Renal cortical epithelial cell (primary cell): ENCODE results near the gene CPXM1. TPM values are rescaled to one million over a fixed set of nuclear protein-coding genes. Genes with fewer than 3 reads are reported as not detected.
"Not testable (repeated sequence)": the region's sequence is repeated elsewhere in the genome, so short reads cannot be mapped to it uniquely, and the experiment has no call there.

Source experiments
- DNase-seq: peaks from one replicate; pipeline ENCODE4 v3.0.0-alpha.2; 2011; ENCODE audit warnings: low read depth
- total RNA-seq: library from RNA; depleted of rRNA; stranded (reverse); fragments of >200 nt; gene quantifications from 2 replicates; pipeline ENCODE4 v1.2.3, GENCODE V29; 2014

CPXM1 gene
- total RNA-seq, 1 donor from 2014 or later = 0.20 TPM

DNA sequence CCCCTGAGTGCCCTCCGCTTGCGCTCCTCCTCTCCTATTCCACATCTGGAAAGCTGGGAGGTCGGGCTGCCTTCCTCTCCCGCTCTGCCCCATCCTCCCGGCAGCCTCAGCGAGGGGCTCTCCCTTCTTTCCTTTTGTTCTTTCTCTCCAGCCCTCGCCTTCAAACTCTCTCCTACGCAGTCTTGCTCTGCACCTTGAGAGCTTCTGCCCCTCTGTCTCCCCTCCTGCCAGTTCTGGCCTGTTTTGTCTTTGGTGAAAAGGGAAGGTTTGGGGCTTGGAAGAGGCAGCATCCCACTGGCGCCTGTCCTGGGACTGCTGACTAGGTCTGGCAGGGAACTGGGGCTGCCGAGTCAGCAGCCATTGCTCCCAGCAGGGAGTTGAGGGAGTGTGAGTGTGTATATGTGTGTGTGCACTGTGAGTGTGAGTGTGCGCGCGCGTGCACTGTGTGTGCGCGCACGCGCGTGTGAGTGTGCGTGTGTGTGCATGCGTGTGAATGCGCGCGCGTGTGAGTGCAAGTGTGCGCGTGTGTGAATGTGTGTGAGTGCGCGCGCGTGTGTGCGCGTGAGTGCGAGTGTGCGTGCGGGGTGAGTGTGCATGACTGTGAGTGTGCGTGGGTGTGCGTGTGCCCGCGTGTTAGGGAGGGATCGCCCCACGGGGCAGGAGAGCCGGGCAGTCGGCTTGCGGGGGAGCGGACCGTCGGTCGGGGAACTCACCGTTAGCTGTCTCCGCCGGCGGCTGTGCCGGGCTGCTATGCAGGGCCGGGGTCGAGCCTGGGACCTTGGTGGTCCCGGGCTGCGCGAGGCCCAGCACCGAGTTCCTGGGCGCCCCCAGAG, 523 bp downstream of the CPXM1 start:
- no peak for DNase-seq

DNA sequence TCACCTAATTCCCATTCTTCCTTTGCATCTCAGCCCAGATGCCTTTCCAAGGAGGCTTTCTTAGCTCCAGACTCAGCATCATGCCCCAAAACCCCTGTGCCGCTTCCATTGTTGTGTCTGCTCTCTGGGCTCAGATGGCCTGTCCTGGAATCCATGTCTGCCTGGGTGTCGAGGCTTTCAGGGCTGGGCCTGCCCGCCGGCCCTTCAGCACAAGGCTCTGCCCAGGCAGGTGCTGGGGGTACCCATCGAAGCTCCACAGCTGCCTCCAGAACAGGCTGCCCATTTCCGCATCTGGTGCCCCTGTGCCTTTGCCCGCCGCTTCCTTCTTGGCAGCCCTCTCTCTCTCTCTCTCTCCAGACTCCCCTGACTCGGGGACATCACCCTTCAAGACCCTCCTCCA, 1.2 kb downstream of the CPXM1 start:
- no peak for DNase-seq

DNA sequence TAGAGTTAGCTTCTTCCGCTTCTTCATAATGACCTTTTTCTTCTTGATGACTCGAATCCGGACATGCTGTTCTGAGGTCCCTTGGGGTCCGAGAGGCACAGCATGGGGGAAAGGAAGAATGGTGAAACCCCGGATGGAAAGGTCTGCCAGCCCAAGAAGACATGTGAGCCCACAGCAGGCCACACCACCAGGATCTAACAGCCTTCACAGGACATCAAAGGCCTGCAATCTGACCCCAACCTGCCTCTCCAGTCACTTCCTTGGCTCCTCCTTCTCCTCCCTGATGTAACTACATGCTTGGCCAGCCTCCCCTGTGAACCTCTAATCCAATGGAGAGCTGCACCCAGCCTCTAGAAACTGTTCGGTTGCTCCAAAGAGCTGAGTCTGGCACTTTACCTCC, 1.6 kb downstream of the CPXM1 start:
- DNase-seq = no peak

DNA sequence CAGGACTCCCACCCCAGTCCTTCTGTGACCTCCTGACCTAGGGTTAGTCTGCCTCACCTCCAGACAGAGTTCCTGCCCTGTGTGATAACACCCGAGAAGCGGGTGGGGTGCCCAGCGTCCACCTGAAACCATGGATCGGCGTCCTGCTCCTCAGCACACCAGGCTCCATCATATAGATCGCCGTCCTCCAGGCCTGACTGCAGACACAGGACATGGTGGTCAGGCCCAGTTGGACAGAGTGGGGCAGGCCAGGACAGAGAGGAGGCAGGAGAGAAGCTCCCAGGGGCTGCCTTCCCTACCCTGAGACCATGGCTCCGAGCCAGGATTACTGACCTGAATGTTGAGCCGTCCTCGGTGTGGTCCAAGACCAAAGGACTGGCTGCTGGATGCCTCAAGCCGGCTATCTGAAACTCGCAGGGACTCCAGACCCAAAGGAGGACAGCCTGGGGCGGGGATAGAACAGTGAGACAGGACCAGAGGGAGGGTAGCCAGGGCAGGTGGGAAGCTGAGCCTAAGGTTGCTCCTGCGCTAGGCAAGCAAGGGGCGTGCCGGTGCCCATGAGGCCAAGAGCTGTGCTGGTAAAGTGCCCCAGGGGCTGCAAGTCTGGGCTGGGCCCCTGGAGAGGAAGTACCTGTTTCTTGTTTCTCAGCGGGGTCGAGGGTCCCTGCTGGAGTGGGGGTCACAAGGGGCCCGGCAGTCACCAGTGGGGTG, 2.2 kb downstream of the CPXM1 start:
- no peak for DNase-seq

DNA sequence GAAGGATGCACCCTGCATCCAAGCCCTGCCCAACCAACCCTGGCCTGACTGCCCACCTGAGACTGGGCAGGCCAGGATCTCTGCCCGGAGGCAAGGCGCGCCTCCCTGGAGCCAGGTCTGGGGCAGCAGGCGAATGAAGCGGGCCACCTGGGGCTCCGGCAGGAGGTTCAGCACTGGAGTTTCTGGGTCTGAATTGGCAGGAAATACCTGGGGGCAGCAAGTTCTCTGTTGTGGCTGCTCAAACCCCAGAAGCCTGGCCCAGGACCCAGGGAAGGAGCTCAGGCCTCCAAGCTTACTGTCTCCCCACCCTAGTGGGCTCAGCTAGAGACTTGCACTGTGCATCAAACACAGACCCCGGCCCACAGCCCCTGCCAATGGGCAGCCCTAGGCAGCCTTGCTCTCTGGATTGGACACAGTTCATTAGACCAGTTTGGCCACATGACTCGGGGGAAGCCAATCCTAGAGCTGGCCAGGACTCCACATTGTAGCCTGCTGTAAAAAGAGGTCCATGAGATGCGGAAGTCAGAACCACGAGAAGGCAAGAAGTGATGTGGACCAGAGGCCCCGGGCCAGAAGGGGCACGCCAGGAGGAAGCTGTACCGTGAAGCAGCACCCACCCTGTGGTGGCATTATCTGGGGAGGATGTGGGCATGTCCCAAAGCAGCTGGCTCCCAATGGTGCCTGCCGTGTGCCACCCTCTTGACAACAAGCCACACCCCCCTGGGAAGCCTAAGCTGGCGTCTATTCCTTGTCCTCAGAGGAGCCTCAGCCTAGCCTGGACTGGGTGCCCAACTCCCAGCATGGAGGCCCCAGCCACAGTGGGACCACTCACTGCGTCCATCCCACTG, 3.1 kb downstream of the CPXM1 start:
- DNase-seq = no peak

DNA sequence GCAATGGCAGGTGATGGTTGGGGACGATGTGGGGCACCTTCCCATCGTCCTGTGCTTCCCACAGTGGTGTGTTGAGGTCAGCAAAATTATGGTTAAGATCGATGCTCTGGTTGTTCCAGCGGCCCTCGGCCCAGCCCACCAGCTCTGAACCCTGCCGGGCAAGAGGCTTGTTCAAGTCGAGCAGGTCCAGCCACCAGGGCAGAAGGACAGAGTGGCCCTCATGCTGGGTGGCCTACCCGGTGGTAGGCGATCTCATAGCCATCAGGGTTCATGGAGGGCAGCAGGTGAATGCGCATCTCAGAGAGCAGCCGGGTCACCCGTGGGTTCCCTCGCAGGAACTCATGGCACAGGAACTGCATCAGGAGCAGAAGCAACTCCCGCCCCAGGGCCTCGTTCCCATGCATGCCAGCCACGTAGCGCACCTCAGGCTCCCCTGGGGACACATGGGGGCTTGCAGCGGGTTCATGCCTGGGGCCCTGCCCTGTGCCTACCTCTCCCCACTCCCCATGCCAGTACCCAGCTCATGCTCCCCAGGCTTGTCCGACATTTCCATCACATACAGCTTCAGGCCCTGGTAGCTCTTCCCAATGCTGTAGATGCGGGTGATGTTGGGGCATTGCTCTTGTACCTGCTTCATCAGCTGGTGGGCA, 4.3 kb downstream of the CPXM1 start:
- DNase-seq = no peak

DNA sequence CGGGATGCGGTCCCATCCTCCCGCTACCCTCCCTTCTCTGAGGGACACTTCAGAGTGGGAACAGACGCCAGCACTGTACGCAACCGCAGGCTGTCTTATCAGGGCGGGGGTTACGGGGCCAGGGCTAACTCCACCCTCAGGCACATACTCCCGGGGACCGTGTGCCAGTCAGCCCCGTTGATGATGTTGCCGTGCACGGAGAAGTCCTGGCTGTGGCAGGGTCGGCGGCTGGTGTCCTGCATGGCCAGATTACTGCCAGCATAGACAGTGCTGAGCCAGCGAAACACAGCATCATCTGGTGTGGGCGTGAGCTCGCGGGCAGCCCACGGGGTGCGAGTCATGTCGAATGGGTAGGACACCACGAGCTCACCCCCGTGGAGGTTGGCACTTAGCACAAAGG, 5.0 kb downstream of the CPXM1 start:
- no peak for DNase-seq

DNA sequence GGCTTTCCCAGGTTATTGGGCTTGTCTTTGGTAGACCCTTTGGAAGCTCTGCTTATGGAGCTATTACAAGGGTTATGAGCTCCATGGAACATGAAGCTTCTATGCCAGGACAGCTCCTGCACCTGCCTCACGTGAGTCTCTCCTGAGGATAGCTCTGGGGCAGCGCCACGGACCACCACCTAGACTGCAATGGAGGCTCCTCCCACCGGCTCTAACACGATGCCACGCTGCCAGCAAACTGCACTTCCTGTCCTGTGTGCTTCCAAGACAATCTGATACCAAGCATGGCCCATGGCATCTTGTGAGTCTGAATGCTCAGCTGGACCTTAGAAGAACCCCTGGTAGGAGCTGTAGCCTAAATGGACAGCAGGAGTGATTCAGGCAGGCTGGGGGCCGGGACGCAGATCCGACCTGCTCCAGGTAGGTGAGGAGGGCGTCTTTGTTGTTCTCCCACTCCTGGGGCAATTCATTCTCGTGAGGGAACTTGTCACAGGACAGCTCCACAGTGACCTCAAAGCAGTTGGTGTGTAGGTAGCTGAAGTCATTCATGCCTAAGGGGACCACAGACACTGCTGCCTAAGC, 5.5 kb downstream of the CPXM1 start:
- no peak for DNase-seq

DNA sequence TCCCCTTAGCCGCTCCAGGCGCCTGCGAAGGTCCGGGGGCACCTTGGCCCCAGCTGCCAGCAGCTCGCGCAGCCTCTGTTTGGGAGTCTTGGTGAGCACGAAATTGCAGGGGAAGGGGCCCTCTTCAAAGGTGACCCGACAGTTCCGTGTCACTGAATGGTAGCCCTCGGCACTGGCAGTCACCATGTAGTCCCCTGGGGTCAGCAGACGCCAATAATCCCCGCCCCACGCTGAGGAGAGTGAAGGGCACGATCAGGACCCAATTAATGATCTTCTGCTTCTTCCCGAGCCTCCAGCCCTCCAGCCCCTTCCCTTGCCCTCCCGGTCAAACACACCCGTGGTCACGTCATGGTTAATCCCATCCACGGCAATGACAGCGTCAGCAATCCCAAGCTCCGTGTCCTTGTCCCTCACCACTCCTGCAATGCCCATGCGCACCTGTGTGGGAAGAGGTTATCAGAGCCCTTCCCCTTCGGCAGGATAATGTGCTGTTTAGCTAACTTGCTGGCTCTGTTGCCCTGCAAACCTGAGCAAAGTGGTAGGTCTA, 6.2 kb downstream of the CPXM1 start:
- DNase-seq = no peak

DNA sequence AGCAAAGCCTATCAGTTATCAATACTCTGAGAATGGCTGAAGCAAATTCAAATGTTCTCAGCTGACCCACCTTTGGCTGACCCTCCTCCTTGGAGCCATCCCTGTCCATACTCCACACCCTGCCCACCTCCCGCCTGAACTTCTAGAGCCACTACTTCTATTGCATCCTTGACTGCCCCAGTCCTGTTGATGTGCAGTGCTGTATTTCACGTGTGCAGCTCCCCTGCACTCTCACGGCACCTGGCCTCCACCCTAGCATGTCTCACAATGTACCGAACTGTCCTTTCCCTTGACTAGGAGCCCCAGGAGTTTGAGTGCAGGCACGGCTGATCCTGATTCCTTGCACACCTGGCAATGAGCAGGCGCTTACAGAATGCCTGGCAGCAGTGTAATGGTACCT, 7.0 kb downstream of the CPXM1 start:
- no peak for DNase-seq

DNA sequence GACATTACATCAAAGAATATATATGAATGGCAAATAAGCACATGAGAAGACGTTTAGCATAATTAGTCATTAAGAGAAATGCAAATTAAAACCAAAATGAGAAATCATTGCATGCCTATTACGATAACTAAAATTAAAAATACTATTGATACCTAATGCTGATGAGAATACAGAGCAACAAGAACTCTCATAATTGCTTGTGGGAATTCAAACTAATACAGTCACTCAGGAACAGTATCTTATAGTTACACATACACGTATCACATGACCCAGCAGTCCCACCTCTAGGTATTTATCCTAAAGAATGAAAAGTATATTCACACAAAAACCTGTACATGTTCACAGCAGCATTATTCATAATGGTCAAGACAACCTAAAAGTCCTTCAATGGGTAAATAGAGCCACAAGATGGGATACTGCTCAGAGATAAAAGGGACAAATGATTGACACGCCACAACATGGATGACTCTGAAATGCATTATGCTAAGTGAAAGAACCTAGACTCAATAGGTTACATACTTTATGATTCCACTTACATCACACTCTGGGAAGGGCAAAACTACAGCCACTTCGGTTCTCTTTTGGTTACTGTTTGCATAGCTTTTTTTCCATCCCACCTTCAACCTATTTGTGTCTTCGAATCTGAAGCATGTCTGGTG, 16.4 kb downstream of the CPXM1 start:
- DNase-seq = no peak

DNA sequence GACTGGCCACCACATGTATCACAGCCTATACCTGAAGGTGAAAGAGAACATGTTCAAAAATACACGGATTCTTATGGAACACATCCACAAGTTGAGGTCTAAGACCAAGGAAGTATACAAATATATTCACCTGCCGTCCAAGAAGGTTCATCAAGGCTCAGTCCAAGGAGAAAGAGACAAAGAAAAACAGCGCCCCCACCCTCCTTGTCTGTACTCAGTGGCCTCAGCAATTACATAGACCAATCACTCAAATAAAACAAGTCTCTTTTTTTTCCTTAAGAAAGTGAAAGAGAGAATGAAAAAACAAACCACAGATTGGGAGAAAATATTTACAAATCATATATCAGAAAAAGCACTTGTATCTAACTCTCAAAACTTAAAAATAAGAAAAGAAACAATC, 19.5 kb downstream of the CPXM1 start:
- DNase-seq = no peak

DNA sequence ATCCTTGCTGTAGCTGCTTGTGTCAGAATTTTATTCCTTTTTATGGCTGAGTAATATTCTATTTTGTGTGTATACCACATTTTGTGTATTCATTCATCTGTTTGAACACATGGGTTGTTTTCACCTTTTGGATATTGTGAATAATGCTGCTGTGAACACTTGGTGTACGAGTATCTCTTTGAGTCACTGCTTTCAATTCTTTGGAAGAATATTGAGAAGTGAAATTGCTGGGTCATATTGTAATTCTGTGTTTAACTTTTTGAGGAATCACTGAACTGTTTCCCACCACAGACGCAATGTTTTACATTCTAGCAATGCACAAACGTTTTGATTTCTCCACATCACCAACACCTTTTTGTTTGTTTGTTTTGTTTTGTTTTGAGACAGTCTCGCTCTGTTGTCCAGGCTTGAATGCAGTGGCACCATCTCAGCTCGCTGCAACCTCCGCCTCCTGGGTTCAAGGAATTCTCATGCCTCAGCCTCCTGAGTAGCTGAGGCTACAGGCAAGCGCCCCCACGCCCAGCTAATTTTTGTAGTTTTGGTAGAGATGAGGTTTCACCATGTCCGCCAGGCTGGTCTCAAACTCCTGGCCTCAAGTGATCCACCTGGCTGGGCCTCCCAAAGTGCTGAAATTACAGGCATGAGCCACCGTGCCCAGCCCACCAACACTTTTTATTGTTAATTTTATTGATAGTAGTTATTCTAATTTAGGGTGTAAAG, 21.7 kb downstream of the CPXM1 start:
- DNase-seq = no peak

DNA sequence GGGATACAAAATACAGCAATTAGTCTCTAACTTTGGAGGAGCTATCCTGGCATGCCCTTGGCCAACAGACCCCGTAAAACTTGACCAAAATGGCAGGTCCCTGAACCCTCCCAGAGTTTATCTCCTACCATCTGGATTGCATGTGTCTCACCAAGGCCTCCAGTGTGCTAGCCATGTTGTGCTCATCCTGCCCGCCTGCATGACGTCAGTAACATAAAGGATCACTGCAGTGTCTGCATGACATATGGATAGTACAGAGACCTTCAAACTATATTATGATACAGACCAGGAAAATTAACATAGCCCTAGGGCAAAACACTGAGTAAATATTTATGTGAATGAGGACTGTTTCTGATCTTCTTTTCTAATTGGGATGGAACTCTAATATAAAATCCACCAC, 25.3 kb downstream of the CPXM1 start:
- no peak for DNase-seq

DNA sequence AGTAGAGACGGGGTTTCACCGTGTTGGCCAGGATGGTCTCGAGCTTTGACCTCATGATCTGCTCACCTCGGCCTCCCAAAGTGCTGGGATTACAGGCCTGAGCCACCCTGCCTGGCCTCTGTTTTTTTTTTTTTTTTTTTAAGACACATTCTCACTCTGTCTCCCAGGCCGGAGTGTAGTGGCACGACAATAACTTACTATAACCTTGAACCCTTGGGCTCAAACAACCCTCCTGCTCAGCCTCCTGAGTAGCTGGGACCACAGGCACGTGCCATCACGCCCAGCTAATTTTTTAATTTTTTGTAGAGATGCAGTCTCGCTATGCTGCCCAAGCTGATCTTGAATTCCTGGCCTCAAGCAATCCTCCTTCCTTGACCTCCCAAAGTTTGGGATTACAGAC, 26.6 kb downstream of the CPXM1 start:
- no peak for DNase-seq

DNA sequence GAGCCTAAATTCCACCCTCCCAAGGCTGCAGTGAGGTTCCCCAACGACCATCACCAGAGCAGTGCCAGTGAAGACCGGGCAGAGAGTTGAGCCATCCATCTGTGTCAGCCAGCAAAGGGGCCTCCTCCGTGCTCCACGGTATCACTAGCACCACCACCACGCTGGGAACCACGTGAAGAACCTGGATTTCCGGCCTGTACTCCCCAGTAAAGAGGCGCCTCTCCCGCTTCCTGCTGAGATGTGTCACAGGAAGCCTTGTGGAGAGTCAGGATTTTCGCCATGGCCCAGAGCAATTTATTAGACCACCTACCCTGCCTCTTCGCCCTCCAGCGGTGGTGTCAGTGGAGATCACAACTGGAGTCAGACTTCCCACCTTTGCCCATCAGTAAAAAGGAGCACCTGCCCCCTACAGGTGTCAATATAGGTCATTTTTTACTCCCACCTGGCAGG, 28.8 kb downstream of the CPXM1 start:
- no peak for DNase-seq

DNA sequence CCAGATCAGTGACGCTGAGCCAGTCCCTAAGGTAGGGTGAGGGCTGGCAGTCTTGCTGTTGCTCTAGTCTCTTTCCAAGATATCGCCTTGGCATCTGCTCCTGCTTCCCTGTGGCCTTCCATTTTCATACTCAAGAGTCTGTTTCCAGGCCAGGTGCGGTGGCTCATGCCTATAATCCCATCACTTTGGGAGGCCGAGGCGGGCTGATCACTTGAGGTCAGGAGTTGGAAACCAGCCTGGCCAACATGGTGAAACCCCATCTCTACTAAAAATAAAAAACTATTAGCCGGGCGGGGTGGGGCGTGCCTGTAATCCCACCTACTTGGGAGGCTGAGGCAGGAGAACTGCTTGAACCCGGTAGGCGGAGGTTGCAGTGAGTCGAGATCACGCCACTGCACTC, 30.3 kb downstream of the CPXM1 start:
- not testable (repeated sequence) for DNase-seq

DNA sequence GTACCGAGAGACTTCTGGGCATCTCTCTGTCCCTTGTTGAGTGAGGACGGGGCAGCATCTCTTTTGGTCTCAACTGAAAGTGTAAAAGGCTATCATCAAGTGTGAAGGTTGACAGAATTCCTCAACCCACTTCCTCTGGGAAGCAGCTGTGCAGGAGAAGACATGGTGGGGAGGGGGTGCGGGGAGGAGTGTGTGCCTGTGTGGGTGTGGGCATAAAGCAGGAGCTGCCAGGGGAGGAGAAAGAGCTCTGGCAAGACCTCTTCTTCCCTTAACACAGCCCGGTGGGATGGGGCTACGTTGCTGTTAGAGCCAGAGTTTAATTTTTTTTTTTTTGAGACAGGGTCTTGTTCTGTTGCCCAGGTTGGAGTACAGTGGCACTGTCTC, 31.8 kb downstream of the CPXM1 start:
- no peak for DNase-seq

DNA sequence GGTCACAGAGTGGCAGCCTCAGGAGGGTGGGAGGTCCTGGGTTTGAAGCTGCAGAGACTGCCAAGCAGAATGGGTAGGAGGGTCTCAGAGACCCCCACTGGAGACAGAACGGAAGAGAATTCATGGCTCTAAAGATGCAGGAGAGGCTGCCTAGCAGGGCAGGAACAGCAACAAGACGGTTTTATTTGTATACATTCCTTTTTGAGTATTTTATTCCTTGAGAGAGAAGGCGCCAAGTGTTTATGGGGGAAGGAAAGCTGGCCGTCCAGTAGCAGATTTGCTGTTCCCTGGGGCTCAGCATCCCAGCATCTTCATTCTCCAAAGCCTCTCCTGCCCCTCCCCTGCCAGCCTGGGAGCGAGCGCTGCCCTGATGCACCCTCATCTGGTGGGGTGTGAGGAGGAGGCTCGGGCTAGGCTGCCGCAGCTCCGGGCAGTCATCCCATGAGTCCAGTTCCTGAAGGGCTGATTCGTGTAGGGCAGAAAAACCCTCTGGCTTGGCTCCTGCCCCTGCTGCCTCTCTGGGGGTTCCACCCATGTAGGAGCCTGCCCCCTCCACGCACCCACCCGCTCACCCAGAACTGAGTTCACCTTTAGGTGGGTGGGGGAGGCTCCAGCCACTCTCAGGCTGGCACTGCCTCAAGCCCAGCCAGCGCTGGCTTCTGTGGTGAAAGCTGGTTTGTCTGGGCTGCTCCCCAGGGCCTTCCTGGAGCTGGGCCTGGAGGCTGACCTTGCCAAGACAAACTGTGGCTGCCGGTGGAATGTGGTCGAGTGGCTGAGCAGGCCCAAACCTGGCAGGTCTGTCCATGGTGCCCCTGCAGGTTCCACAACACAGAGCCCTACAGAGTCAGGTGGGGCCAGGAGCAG, 32.4 kb downstream of the CPXM1 start:
- peak; percentile 33 for DNase-seq
